Measurements from ENCODE around the gene PLAC1.

PLAC1 gene

DNA sequence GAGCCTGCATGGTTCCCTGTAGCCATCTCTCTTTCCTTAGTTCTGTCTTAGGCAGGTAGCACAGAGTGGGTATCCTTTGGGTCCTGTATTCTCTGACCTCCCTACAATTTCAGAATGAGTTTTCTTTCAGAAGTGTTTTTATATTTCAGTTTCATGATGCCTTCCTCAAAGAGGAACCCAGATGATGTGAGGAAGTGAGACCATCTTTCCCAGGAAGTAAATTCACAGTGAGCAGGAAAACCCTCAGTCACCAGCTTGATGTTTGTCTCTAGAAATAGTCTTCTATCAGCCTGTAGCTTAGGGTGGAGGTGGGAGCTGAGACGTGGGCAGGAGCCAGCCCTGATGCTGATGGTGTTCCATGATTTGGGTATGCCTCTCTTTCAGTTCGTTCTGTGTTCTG, 16.9 kb downstream of the PLAC1 start:
- Histone ChIP-seq H3K4me3 (ENCODE audit: low read length) (no peak overlapping the region), H3K9me3 (ENCODE audit: control insufficient read depth, low read length) (no peaks in the 10 kb centered on the region), H3K4me1 (ENCODE audit: control insufficient read depth, insufficient read depth, low read length) (no peaks in the 10 kb centered on the region), H3K27me3 (ENCODE audit: control insufficient read depth, insufficient read depth, low read length) (no peaks in the 10 kb centered on the region), H3K9ac (ENCODE audit: low read length) (no peak overlapping the region), H3K36me3 (ENCODE audit: control insufficient read depth, insufficient read depth, low read length) (no peaks in the 10 kb centered on the region)

DNA sequence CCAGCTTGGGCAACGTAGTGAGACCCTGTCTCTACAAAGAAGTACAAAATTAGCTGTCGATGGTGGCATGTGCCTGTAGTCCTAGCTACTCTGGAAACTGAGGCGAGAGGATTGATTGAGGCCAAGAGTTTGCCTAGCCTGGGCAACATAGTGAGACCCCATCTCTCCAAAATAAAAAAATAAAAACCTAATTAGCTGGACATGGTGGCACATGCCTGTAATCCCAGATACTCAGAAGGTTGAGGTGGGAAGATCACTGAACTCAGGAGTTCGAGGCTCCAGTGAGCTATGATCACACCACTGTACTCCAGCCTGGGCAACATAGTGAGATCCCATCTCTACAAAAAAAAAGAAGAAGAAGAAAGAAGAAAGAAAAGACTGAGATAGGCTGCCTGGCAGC, 17.4 kb downstream of the PLAC1 start:
- Histone ChIP-seq H3K36me3 (ENCODE audit: control insufficient read depth, insufficient read depth, low read length) (no peaks in the 10 kb centered on the region), H3K4me3 (ENCODE audit: low read length) (no peak overlapping the region), H3K27me3 (ENCODE audit: control insufficient read depth, insufficient read depth, low read length) (no peaks in the 10 kb centered on the region), H3K9me3 (ENCODE audit: control insufficient read depth, low read length) (no peaks in the 10 kb centered on the region), H3K9ac (ENCODE audit: low read length) (no peak overlapping the region), H3K4me1 (ENCODE audit: control insufficient read depth, insufficient read depth, low read length) (no peaks in the 10 kb centered on the region)

DNA sequence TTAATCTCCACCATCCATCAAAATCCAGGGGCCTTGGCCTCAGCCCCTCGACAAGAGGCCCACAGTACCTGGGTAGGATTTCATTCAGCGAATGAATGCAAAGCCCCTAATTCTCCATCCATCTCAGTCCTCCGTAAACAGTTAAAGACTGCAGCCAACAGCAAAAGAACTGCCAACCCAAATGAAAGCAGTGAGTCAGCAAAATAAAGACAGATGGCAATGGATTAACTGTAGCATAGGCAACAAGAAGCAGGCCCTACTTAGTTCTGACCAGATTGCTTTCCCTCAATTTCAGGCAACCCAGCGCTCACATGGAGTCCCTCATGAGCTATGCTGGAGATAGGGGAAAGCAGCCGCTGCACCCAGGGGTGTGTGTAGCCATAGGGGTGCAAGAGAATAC, 21.4 kb downstream of the PLAC1 start:
- H3K36me3 ChIP-seq (ENCODE audit: control insufficient read depth, insufficient read depth, low read length), result no peaks in the 10 kb centered on the region
- no peaks in the 10 kb centered on the region for H3K27me3 ChIP-seq (ENCODE audit: control insufficient read depth, insufficient read depth, low read length)
- H3K4me3 ChIP-seq (ENCODE audit: low read length), result no peak overlapping the region
- no peaks in the 10 kb centered on the region for H3K9me3 ChIP-seq (ENCODE audit: control insufficient read depth, low read length)
- no peak overlapping the region for H3K9ac ChIP-seq (ENCODE audit: low read length)
- no peaks in the 10 kb centered on the region for H3K4me1 ChIP-seq (ENCODE audit: control insufficient read depth, insufficient read depth, low read length)

DNA sequence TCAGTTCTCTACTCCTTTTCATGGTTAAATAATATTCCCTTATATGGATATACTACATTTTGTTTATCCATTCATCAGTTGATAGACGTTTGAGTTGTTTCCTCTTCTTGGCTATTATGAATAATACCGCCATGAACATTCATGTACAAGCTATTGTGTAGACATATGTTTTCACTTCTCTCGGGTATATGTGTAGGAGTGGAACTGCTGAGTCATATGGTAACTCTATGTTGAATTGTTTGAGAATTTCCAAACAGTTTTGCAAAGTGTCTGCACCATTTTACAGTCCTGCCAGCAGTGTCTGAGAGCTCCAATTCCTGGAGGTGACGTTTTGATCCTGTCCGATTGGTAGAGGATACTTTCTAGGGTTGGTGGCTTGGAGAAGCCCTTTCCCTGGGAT, 23.6 kb downstream of the PLAC1 start:
- H3K9ac ChIP-seq (ENCODE audit: low read length), result no peak overlapping the region
- H3K27me3 ChIP-seq (ENCODE audit: control insufficient read depth, insufficient read depth, low read length), result no peaks in the 10 kb centered on the region
- H3K4me3 ChIP-seq (ENCODE audit: low read length), result no peak overlapping the region
- H3K36me3 ChIP-seq (ENCODE audit: control insufficient read depth, insufficient read depth, low read length), result no peaks in the 10 kb centered on the region
- H3K9me3 ChIP-seq (ENCODE audit: control insufficient read depth, low read length), result no peaks in the 10 kb centered on the region
- H3K4me1 ChIP-seq (ENCODE audit: control insufficient read depth, insufficient read depth, low read length), result no peaks in the 10 kb centered on the region

DNA sequence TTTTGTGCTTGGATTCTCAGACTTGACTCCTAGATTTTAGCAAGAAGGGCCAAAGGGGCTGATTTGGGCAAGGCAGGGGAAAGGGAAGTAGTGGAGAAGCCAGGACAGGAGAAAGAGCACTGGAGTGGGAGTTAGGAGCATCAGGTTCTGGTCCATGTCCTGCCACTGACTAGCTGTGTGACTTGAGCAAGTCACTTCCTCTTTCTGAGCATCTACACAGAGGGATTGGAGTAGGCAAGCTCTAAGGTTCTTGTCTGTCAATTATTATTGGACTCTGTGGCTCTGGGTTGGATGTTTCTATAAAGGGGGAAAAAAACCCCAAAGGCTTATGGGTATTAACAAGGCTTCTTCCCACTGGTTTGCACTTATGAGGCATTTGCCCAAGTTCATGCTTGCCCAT, 24.4 kb downstream of the PLAC1 start:
- Histone ChIP-seq H3K9ac (ENCODE audit: low read length) (no peak overlapping the region), H3K36me3 (ENCODE audit: control insufficient read depth, insufficient read depth, low read length) (no peaks in the 10 kb centered on the region), H3K9me3 (ENCODE audit: control insufficient read depth, low read length) (no peaks in the 10 kb centered on the region), H3K27me3 (ENCODE audit: control insufficient read depth, insufficient read depth, low read length) (no peaks in the 10 kb centered on the region), H3K4me3 (ENCODE audit: low read length) (no peak overlapping the region), H3K4me1 (ENCODE audit: control insufficient read depth, insufficient read depth, low read length) (no peaks in the 10 kb centered on the region)

DNA sequence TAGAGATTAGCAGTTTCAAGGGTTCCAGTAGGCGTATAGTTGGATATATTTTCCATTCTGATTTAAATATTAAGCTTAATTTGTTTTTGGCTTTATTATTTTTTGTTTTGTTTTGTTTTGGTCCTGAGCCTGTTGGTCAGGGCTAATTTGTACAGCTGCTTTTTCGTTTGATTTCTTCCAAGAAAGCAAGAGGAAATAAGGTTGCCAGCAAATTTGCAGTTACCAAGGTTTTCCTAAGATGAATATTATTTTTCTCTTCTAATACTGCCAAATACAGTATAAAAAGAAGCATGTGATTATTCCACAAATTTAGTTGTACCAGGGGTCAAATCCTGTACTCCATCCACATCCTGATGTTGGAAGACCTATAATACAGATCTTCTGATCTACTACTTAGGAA, 24.9 kb downstream of the PLAC1 start:
- H3K4me3 ChIP-seq (ENCODE audit: low read length), result no peak overlapping the region
- no peak overlapping the region for H3K9ac ChIP-seq (ENCODE audit: low read length)
- H3K36me3 ChIP-seq (ENCODE audit: control insufficient read depth, insufficient read depth, low read length), result no peaks in the 10 kb centered on the region
- H3K9me3 ChIP-seq (ENCODE audit: control insufficient read depth, low read length), result no peaks in the 10 kb centered on the region
- H3K27me3 ChIP-seq (ENCODE audit: control insufficient read depth, insufficient read depth, low read length), result no peaks in the 10 kb centered on the region
- H3K4me1 ChIP-seq (ENCODE audit: control insufficient read depth, insufficient read depth, low read length), result no peaks in the 10 kb centered on the region

DNA sequence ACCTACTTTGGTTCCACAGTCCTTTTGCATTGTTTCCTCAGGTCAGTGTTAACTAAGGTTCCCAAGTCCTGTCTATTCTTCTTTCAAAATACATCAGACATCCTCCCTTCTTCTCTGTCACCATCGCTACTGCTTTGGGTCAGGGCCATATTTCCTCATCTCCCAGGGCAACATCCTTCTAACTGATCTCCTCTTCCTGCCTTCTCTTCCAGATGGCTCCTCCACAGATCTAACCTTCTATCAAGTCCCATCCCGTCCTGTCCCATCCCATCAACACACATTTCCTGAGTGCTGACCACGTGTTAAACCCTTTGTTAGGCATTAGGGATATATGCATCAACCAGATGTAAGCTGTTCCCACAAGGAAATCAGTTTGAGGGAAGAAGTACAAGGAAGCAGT, 25.9 kb downstream of the PLAC1 start:
- Histone ChIP-seq H3K9ac (ENCODE audit: low read length) (no peak overlapping the region), H3K4me1 (ENCODE audit: control insufficient read depth, insufficient read depth, low read length) (no peaks in the 10 kb centered on the region), H3K4me3 (ENCODE audit: low read length) (no peak overlapping the region), H3K9me3 (ENCODE audit: control insufficient read depth, low read length) (no peaks in the 10 kb centered on the region), H3K27me3 (ENCODE audit: control insufficient read depth, insufficient read depth, low read length) (no peaks in the 10 kb centered on the region), H3K36me3 (ENCODE audit: control insufficient read depth, insufficient read depth, low read length) (no peaks in the 10 kb centered on the region)

DNA sequence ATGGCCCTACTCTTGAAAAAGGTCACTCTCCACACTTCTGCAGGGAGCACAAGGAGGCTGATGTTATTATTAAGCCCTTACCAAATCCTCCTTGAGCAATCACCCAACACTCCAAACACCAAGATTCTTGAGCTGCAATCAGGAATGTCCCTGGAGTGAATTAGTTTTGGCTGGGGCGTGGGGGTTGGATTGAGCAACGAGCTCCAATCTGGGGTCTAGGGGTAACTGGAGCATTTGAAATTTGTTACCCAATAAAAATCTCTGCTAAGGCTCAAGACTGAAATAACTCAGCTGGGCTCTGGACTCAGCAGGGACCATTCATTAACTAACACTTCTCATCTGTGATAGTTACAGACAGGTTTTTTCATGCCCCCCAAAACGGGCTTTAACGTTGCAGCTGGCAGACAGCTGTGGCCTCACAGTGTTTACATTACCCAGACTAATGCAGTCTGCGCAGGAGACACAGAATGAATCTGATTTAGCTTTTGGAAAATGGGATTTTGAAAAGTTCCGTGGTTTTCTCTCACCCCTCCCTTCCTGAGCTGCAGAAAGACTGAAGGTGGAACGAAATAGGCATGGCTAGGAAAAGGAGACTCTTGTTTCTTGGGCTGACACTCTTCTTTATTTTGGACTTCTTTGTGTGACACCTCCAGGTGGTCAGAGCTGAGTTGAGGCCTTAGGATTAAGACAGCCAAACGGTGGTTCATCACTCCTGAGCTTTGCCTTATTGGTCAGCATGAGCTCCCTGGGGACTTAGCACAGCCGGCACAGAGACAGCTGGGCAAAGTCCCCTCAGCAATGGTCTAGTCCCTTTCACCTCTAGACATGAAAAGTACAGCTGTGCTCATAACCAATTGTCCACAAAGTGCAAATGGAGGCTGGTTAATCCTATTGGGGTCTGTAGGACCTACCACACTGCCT, 26.6 kb downstream of the PLAC1 start:
- no peaks in the 10 kb centered on the region for H3K4me1 ChIP-seq (ENCODE audit: control insufficient read depth, insufficient read depth, low read length)
- H3K9me3 ChIP-seq (ENCODE audit: control insufficient read depth, low read length), result no peaks in the 10 kb centered on the region
- no peak overlapping the region for H3K4me3 ChIP-seq (ENCODE audit: low read length)
- H3K36me3 ChIP-seq (ENCODE audit: control insufficient read depth, insufficient read depth, low read length), result no peaks in the 10 kb centered on the region
- H3K27me3 ChIP-seq (ENCODE audit: control insufficient read depth, insufficient read depth, low read length), result no peaks in the 10 kb centered on the region
- no peak overlapping the region for H3K9ac ChIP-seq (ENCODE audit: low read length)

DNA sequence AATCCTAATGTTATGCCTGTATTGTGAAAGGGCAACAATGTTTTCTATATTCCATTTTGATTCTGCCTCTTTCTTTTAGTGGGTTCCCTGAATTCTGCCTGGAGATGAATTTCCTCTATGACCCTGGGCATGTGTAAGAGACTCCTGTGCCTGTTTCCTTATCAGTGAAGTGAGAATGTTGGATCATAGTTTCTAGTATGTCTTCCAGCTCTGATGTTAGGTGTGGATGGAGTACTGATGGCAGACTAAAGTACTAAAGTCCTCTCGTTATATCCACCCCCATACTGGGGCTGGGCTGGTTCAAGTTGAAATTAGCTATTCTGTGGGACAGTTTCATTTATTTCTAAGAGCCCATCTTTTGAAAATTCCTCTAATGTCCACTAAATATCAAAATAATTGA, 29.6 kb downstream of the PLAC1 start:
- Histone ChIP-seq H3K4me3 (ENCODE audit: low read length) (no peak overlapping the region), H3K27me3 (ENCODE audit: control insufficient read depth, insufficient read depth, low read length) (no peaks in the 10 kb centered on the region), H3K4me1 (ENCODE audit: control insufficient read depth, insufficient read depth, low read length) (no peaks in the 10 kb centered on the region), H3K9ac (ENCODE audit: low read length) (no peak overlapping the region), H3K36me3 (ENCODE audit: control insufficient read depth, insufficient read depth, low read length) (no peaks in the 10 kb centered on the region), H3K9me3 (ENCODE audit: control insufficient read depth, low read length) (no peaks in the 10 kb centered on the region)

DNA sequence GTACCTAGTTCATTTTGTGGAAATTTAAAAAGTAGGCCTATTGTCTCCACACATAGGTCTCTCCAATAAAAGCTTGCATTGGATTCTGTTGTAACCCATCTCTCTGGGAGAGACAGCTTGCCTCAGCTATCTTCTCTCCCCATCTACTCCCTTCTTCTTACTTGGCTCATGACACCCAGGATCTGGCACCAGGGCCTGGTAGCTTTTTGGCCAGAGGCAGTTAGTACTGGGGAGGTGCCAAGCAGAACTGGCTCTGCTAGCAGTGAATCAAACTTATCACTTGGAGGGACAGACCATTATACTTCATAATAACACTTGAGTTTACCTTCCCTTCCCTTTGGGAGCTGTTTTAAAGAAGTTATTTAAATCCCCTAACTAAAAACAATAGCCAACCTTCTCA, 31.8 kb downstream of the PLAC1 start:
- H3K9ac ChIP-seq (ENCODE audit: low read length), result no peak overlapping the region
- no peak overlapping the region for H3K4me3 ChIP-seq (ENCODE audit: low read length)
- H3K36me3 ChIP-seq (ENCODE audit: control insufficient read depth, insufficient read depth, low read length), result no peaks in the 10 kb centered on the region
- H3K4me1 ChIP-seq (ENCODE audit: control insufficient read depth, insufficient read depth, low read length), result no peaks in the 10 kb centered on the region
- H3K27me3 ChIP-seq (ENCODE audit: control insufficient read depth, insufficient read depth, low read length), result no peaks in the 10 kb centered on the region
- no peaks in the 10 kb centered on the region for H3K9me3 ChIP-seq (ENCODE audit: control insufficient read depth, low read length)

DNA sequence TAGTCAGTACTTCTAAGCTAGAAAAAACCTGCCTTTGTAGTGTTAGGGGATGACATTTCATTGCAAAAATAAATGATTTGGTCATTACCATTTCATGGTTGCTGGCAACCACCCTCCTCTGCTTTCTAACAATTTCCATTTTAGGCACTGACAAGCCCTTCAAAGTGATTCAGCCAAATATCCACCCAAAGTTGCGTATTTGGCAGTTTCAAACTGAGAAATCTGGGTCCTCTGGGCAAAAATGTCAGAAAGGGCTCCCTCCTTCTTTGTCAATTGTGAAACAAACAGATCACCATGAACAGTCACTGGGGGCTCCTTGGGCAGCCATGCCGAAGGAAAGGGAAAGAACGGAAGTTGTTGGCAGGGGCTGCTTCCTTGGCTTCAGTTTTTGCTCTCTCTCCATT, 33.0 kb downstream of the PLAC1 start:
- Histone ChIP-seq H3K27me3 (ENCODE audit: control insufficient read depth, insufficient read depth, low read length) (no peaks in the 10 kb centered on the region), H3K4me1 (ENCODE audit: control insufficient read depth, insufficient read depth, low read length) (no peaks in the 10 kb centered on the region), H3K4me3 (ENCODE audit: low read length) (no peak overlapping the region), H3K9me3 (ENCODE audit: control insufficient read depth, low read length) (no peaks in the 10 kb centered on the region), H3K9ac (ENCODE audit: low read length) (no peak overlapping the region), H3K36me3 (ENCODE audit: control insufficient read depth, insufficient read depth, low read length) (no peaks in the 10 kb centered on the region)

DNA sequence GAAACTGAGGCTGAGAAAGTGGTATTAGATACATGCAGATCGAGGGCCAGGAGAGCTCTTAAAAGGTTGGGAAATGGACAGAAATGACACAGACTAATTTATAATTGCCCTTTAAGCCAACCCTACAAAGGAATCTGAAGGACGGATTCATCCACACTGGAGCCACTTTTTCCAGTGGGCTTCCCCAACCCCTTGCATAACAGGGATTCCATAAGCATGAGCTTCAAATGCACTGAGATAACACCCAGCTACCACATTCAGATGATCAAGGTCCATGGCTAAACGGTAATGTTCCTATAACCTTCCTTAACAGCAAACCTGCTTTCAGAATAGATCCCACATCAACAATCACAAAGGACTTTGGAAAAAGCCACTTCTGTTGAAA, 34.2 kb downstream of the PLAC1 start:
- no peaks in the 10 kb centered on the region for H3K9me3 ChIP-seq (ENCODE audit: control insufficient read depth, low read length)
- H3K27me3 ChIP-seq (ENCODE audit: control insufficient read depth, insufficient read depth, low read length), result no peaks in the 10 kb centered on the region
- H3K4me3 ChIP-seq (ENCODE audit: low read length), result no peak overlapping the region
- no peaks in the 10 kb centered on the region for H3K36me3 ChIP-seq (ENCODE audit: control insufficient read depth, insufficient read depth, low read length)
- H3K4me1 ChIP-seq (ENCODE audit: control insufficient read depth, insufficient read depth, low read length), result no peaks in the 10 kb centered on the region
- no peak overlapping the region for H3K9ac ChIP-seq (ENCODE audit: low read length)

Measured in mucosa of stomach (tissue), 1 donor.